Activated CD4-positive, alpha-beta memory T cell treated with anti-CD3 and anti-CD28 coated beads for 36 hours (primary cell): ENCODE measurements around the gene PIK3R2. TPM values are rescaled to one million over a fixed set of nuclear protein-coding genes. Genes with fewer than 3 reads are reported as not detected.
A peak's percentile ranks its signal among the peaks of the same experiment; 100 is the strongest.
"Not testable (repeated sequence)": the region's sequence is repeated elsewhere in the genome, so short reads cannot be mapped to it uniquely, and the experiment has no call there.

ENCODE experiments used
- CTCF ChIA-PET: fragments of 350-600 bp; sonication (Branson Sonifier 250); formaldehyde crosslinking; loops from one replicate; lab custom pipeline; 2021; ENCODE audit warnings: antibody characterized with exemption, inconsistent platforms; lab: Charles Lee
- POLR2A ChIA-PET: fragments of 350-600 bp; sonication (Branson Sonifier 250); formaldehyde crosslinking; loops from one replicate; lab custom pipeline; 2021; ENCODE audit warnings: antibody characterized with exemption; lab: Charles Lee
- DNase-seq: peaks from one replicate; pipeline ENCODE4 v3.0.0-alpha.2; 2020
- H3K27ac Mint-ChIP-seq: one replicate; pipeline ENCODE4 v1.8.0; 2021; ENCODE audit warnings: mixed read lengths
- H3K27me3 Mint-ChIP-seq: one replicate; pipeline ENCODE4 v1.8.0; 2021; ENCODE audit warnings: mixed read lengths
- H3K36me3 Mint-ChIP-seq: one replicate; pipeline ENCODE4 v1.8.0; 2021; ENCODE audit warnings: mixed read lengths
- H3K4me1 Mint-ChIP-seq: one replicate; pipeline ENCODE4 v1.8.0; 2021; ENCODE audit warnings: low read depth, mixed read lengths
- H3K4me3 Mint-ChIP-seq: one replicate; pipeline ENCODE4 v1.8.0; 2021; ENCODE audit warnings: mild to moderate bottlenecking, mixed read lengths
- H3K9me3 Mint-ChIP-seq: one replicate; pipeline ENCODE4 v1.8.0; 2021; ENCODE audit warnings: mixed read lengths
- intact Hi-C: fragments of 100-400 bp; cut with micrococcal nuclease; formaldehyde crosslinking; loops from one replicate; pipeline ENCODE4 v1.15.1; 2023
- total RNA-seq, 2 experiments: library from RNA; stranded (reverse); gene quantifications; one replicate each; pipeline ENCODE4 v1.2.3, GENCODE V29; 2021

The PIK3R2 gene
- total RNA-seq, 2 experiments from 2014 or later: 14.9 to 19.1 TPM

GRCh38 chr19:18206018-18206417, 53.1 kb downstream of the PIK3R2 start:
- Mint-ChIP-seq H3K36me3 (peaks cover 2% of the 10 kb centered on the region), H3K27ac (no peak overlapping the region), H3K9me3 (no peaks in the 10 kb centered on the region), H3K4me1 (peaks cover 21% of the 10 kb centered on the region), H3K4me3 (no peak overlapping the region), H3K27me3 (peaks cover 3% of the 10 kb centered on the region)
- CTCF ChIA-PET: interaction anchor here (0.9 to 8.4 kb wide), 8 partner anchors 13 to 205 kb away, joined by 3 to 170 read pairs (median 10); a partner anchor contains a TSS
- POLR2A ChIA-PET: interaction anchor here (1.6 kb wide), 1 partner anchor 13 kb away, joined by 4 read pairs; the partner anchor contains the start of gene MPV17L2
- intact Hi-C loops: no loop called here
- no peak for DNase-seq

GRCh38 chr19:18208098-18208951, 55.4 kb downstream of the PIK3R2 start:
- ChIA-PET POLR2A (no interaction called here), CTCF (interaction anchor here (0.6 to 8.4 kb wide), 20 partner anchors 8 to 206 kb away, joined by 3 to 170 read pairs (median 4); partner anchors contain the start of genes IQCN and PDE4C)
- peak; percentile 67 for DNase-seq
- peaks cover 9% of the 10 kb centered on the region for H3K4me1 Mint-ChIP-seq
- no peak overlapping the region for H3K27ac Mint-ChIP-seq
- peaks cover 6% of the 10 kb centered on the region for H3K27me3 Mint-ChIP-seq
- no peaks in the 10 kb centered on the region for H3K36me3 Mint-ChIP-seq
- no peaks in the 10 kb centered on the region for H3K9me3 Mint-ChIP-seq
- H3K4me3 Mint-ChIP-seq: no peak overlapping the region
- intact Hi-C loops: loop anchor here (1.0 kb wide), 1 partner anchor 43 kb away; no protein-coding TSS in a partner anchor

- H3K4me3 Mint-ChIP-seq, H3K4me1 Mint-ChIP-seq, H3K36me3 Mint-ChIP-seq, intact Hi-C loops, H3K27ac Mint-ChIP-seq, H3K9me3 Mint-ChIP-seq, DNase-seq, H3K27me3 Mint-ChIP-seq: not testable (repeated sequence)
- POLR2A ChIA-PET: interaction anchor here (0.6 kb wide), 1 partner anchor 10 kb away, joined by 3 read pairs; no protein-coding TSS in a partner anchor
- CTCF ChIA-PET: interaction anchor here (0.8 to 8.4 kb wide), 3 partner anchors 42 to 201 kb away, joined by 3 to 170 read pairs (median 5); a partner anchor contains a TSS
Observed at GRCh38 chr19:18209912-18210311, 56.9 kb downstream of the PIK3R2 start.

GRCh38 chr19:18211683-18212082, 58.7 kb downstream of the PIK3R2 start:
- peaks cover 6% of the 10 kb centered on the region for H3K27me3 Mint-ChIP-seq
- no peaks in the 10 kb centered on the region for H3K36me3 Mint-ChIP-seq
- DNase-seq: no peak
- ChIA-PET CTCF (no interaction called here), POLR2A (no interaction called here)
- H3K4me3 Mint-ChIP-seq: no peak overlapping the region
- H3K4me1 Mint-ChIP-seq: no peaks in the 10 kb centered on the region
- H3K9me3 Mint-ChIP-seq: no peaks in the 10 kb centered on the region
- intact Hi-C loops: no loop called here
- no peak overlapping the region for H3K27ac Mint-ChIP-seq

- POLR2A ChIA-PET: no interaction called here
Observed at GRCh38 chr19:18214779-18215433, 61.9 kb downstream of the PIK3R2 start.

GRCh38 chr19:18216789-18217188, 63.8 kb downstream of the PIK3R2 start:
- intact Hi-C loops: no loop called here
- Mint-ChIP-seq H3K36me3 (no peaks in the 10 kb centered on the region), H3K4me3 (no peak overlapping the region), H3K9me3 (no peaks in the 10 kb centered on the region), H3K4me1 (peaks cover 3% of the 10 kb centered on the region), H3K27ac (no peak overlapping the region), H3K27me3 (peaks cover 10% of the 10 kb centered on the region)
- DNase-seq: no peak
- ChIA-PET CTCF (interaction anchor here (1.3 kb wide), 1 partner anchor 35 kb away, joined by 4 read pairs; no protein-coding TSS in a partner anchor), POLR2A (no interaction called here)

More at GRCh38 chr19:18214779-18215433, 61.9 kb downstream of the PIK3R2 start:
- H3K9me3 Mint-ChIP-seq: no peaks in the 10 kb centered on the region
- H3K4me1 Mint-ChIP-seq: no peaks in the 10 kb centered on the region
- CTCF ChIA-PET: interaction anchor here (1.4 kb wide), 1 partner anchor 38 kb away, joined by 4 read pairs; no protein-coding TSS in a partner anchor
- no peak overlapping the region for H3K27ac Mint-ChIP-seq
- H3K27me3 Mint-ChIP-seq: peaks cover 5% of the 10 kb centered on the region
- no peaks in the 10 kb centered on the region for H3K36me3 Mint-ChIP-seq
- intact Hi-C loops: no loop called here
- no peak overlapping the region for H3K4me3 Mint-ChIP-seq
- no peak for DNase-seq

- intact Hi-C loops: no loop called here
- ChIA-PET CTCF (interaction anchor here (1.0 to 1.1 kb wide), 2 partner anchors 13 to 44 kb away, joined by 3 read pairs; no protein-coding TSS in a partner anchor), POLR2A (no interaction called here)
Observed at GRCh38 chr19:18218159-18218558, 65.2 kb downstream of the PIK3R2 start.

GRCh38 chr19:18218600-18218999, 65.6 kb downstream of the PIK3R2 start:
- Mint-ChIP-seq H3K9me3 (no peaks in the 10 kb centered on the region), H3K4me1 (peaks cover 3% of the 10 kb centered on the region), H3K27me3 (peaks cover 12% of the 10 kb centered on the region), H3K27ac (no peak overlapping the region), H3K36me3 (no peaks in the 10 kb centered on the region), H3K4me3 (no peak overlapping the region)
- ChIA-PET CTCF (interaction anchor here (1.0 to 1.2 kb wide), 3 partner anchors 12 to 45 kb away, joined by 3 to 4 read pairs (median 3); no protein-coding TSS in a partner anchor), POLR2A (interaction anchor here (0.8 kb wide), 1 partner anchor 15 kb away, joined by 3 read pairs; the partner anchor contains the start of gene RAB3A)
- DNase-seq: no peak
- intact Hi-C loops: no loop called here

More at GRCh38 chr19:18218159-18218558, 65.2 kb downstream of the PIK3R2 start:
- H3K36me3 Mint-ChIP-seq: no peaks in the 10 kb centered on the region
- no peaks in the 10 kb centered on the region for H3K9me3 Mint-ChIP-seq
- peaks cover 10% of the 10 kb centered on the region for H3K27me3 Mint-ChIP-seq
- no peak for DNase-seq
- H3K4me1 Mint-ChIP-seq: peaks cover 3% of the 10 kb centered on the region
- H3K27ac Mint-ChIP-seq: no peak overlapping the region
- no peak overlapping the region for H3K4me3 Mint-ChIP-seq

Other genes starting within 250 kb of the PIK3R2 start
- gene CCDC124, start 220.1 kb upstream of the PIK3R2 start, total RNA-seq: 100 to 1,000 TPM; 101 to 105 TPM
- under 1 TPM in 1 of 2 experiments, not detected in 1; 0.24 TPM for gene KCNN1, start 186.1 kb upstream of the PIK3R2 start, total RNA-seq
- 10 to 100 TPM; 28.2 to 28.6 TPM for gene ARRDC2, start 145.0 kb upstream of the PIK3R2 start, total RNA-seq
- 10 to 100 TPM; 22.6 to 23.3 TPM for gene IL12RB1, start 66.2 kb upstream of the PIK3R2 start, total RNA-seq
- 10 to 100 TPM; 22.5 to 23.8 TPM for gene MAST3, start 55.4 kb upstream of the PIK3R2 start, total RNA-seq
- 10 to 100 TPM; 23.7 to 26.9 TPM for gene IFI30, start 20.6 kb downstream of the PIK3R2 start, total RNA-seq
- gene MPV17L2, start 40.1 kb downstream of the PIK3R2 start, total RNA-seq: 1 to 10 TPM; 6.4 to 7.3 TPM
- 1 to 10 TPM; 3.9 to 4.3 TPM for gene RAB3A, start 50.9 kb downstream of the PIK3R2 start, total RNA-seq
- not detected for gene PDE4C, start 73.3 kb downstream of the PIK3R2 start, total RNA-seq
- gene IQCN, start 121.3 kb downstream of the PIK3R2 start, total RNA-seq: under 1 TPM; 0.36 to 0.39 TPM
- 100 to 1,000 TPM; 232 to 236 TPM for gene JUND, start 128.5 kb downstream of the PIK3R2 start, total RNA-seq
- 100 to 1,000 TPM; 356 to 361 TPM for gene LSM4, start 169.9 kb downstream of the PIK3R2 start, total RNA-seq
- gene PGPEP1, start 187.4 kb downstream of the PIK3R2 start, total RNA-seq: 10 to 100 TPM; 29.0 to 30.8 TPM
- not detected for gene GDF15, start 233.0 kb downstream of the PIK3R2 start, total RNA-seq
- not detected for gene LRRC25, start 244.5 kb downstream of the PIK3R2 start, total RNA-seq